T-cell (primary cell): ENCODE results near the gene CYP2C19. TPM values are rescaled to one million over a fixed set of nuclear protein-coding genes. Genes with fewer than 3 reads are reported as not detected.

ENCODE experiments used
- ATAC-seq, 4 experiments: fragments of 200-7000 bp in 3 of 4; fragments of 150-1000 bp in 1 of 4; cut with Tn5 transposase; replicated peaks in 1 of 4; 1 replicate in 3 of 4; 2 replicates in 1 of 4; pipeline ENCODE4 v1.10.0; 2021; ENCODE audit warnings: moderate library complexity in 3 of 4, mild to moderate bottlenecking in 2 of 4, moderate number of reproducible peaks in 1 of 4
- CTCF ChIA-PET, 2 donors: fragments of 300-600 bp; sonication (Branson Sonifier 250); formaldehyde crosslinking; loops; one replicate each; lab custom pipeline; 2022; ENCODE audit warnings: antibody characterized with exemption in 2 of 2; lab: Charles Lee
- POLR2A ChIA-PET, 2 donors: fragments of 300-600 bp; sonication (Branson Sonifier 250); formaldehyde crosslinking; loops; one replicate each; lab custom pipeline; 2022; ENCODE audit warnings: antibody characterized with exemption in 2 of 2; lab: Charles Lee
- DNase-seq, 35 experiments: peaks; one replicate each; pipeline versions ENCODE4 v3.0.0 to v3.0.0-alpha.2; 2013 to 2023
- H3K27ac ChIP-seq: one replicate; pipeline ENCODE4 v1.5.1; 2013; ENCODE audit warnings: low read length
- H3K27me3 ChIP-seq, 2 experiments: replicated peaks in 1 of 2; 1 replicate in 1 of 2; 2 replicates in 1 of 2; pipeline versions ENCODE4 v1.6.1 to v1.7.0; 2013; ENCODE audit warnings: low read length in 1 of 2, mixed read lengths in 1 of 2; ENCODE audit not compliant: control insufficient read depth in 2 of 2, insufficient read depth in 2 of 2; ENCODE audit errors: extremely low read depth in 1 of 2
- H3K36me3 ChIP-seq, 2 donors: 1 replicate in 1 of 2; 2 replicates in 1 of 2; pipeline versions ENCODE4 v1.6.1 to v1.7.0; 2013; ENCODE audit warnings: low read length in 1 of 2; ENCODE audit not compliant: control insufficient read depth in 2 of 2, insufficient read depth in 1 of 2; ENCODE audit errors: extremely low read depth in 1 of 2
- H3K4me1 ChIP-seq, 2 experiments: 1 replicate in 1 of 2; 2 replicates in 1 of 2; pipeline versions ENCODE4 v1.6.1 to v1.7.0; 2013; ENCODE audit warnings: low read length in 2 of 2, mixed read lengths in 1 of 2; ENCODE audit not compliant: insufficient read depth in 2 of 2, control insufficient read depth in 1 of 2; ENCODE audit errors: extremely low read depth in 1 of 2
- H3K4me3 ChIP-seq, 2 donors: 1 replicate in 1 of 2; 2 replicates in 1 of 2; pipeline versions ENCODE4 v1.5.1 to v1.7.0; 2013; ENCODE audit warnings: mild to moderate bottlenecking in 2 of 2, low read length in 1 of 2, moderate library complexity in 1 of 2; ENCODE audit not compliant: control insufficient read depth in 1 of 2; ENCODE audit errors: extremely low read depth in 1 of 2
- H3K9me3 ChIP-seq: 2 replicates; pipeline ENCODE4 v1.7.0; 2013
- H3K27ac Mint-ChIP-seq, 2 donors: one replicate each; pipeline ENCODE4 v1.8.0; 2020 to 2021; ENCODE audit warnings: mild to moderate bottlenecking in 2 of 2, mixed read lengths in 2 of 2
- H3K27me3 Mint-ChIP-seq, 2 donors: one replicate each; pipeline ENCODE4 v1.8.0; 2021 to 2022; ENCODE audit warnings: mixed read lengths in 2 of 2
- H3K36me3 Mint-ChIP-seq: one replicate; pipeline ENCODE4 v1.8.0; 2021; ENCODE audit warnings: mixed read lengths
- H3K4me1 Mint-ChIP-seq, 3 donors: one replicate each; pipeline ENCODE4 v1.8.0; 2020 to 2022; ENCODE audit warnings: mixed read lengths in 3 of 3, mild to moderate bottlenecking in 1 of 3
- H3K4me3 Mint-ChIP-seq, 3 donors: one replicate each; pipeline ENCODE4 v1.8.0; 2020 to 2022; ENCODE audit warnings: mild to moderate bottlenecking in 3 of 3, mixed read lengths in 3 of 3, moderate library complexity in 3 of 3
- H3K9me3 Mint-ChIP-seq, 3 donors: one replicate each; pipeline ENCODE4 v1.8.0; 2020 to 2022; ENCODE audit warnings: mixed read lengths in 3 of 3
- WGBS: methylation state at CpG from one replicate; pipeline ENCODE4 v1.1.5; 2013; ENCODE audit warnings: missing lambda C conversion rate; ENCODE audit not compliant: insufficient coverage; 5-methylcytosine and 5-hydroxymethylcytosine counted together
- total RNA-seq, 35 experiments: library from RNA in 6 of 35; stranded (reverse) in 6 of 35; fragments of 120-200 nt in 1 of 35; gene quantifications; one replicate each; pipeline versions ENCODE4 v1.2.1 to v1.2.4 and lab custom pipeline; 2013 to 2026

CYP2C19 gene
- total RNA-seq, 5 donors from 2014 or later (not counting 1 experiment from before 2014, with no cell fraction given), result not detected

- Mint-ChIP-seq H3K27ac (no peak overlapping the region), H3K36me3 (no peaks in the 10 kb centered on the region), H3K9me3 (peaks cover 3 to 10% (median 5%) of the 10 kb centered on the region in 3 donors), H3K27me3 (no peaks in the 10 kb centered on the region), H3K4me3 (no peak overlapping the region), H3K4me1 (no peaks in the 10 kb centered on the region)
- H3K4me1 ChIP-seq, result no peaks in the 10 kb centered on the region
- ChIA-PET CTCF (no interaction called here), POLR2A (no interaction called here)
- no peak overlapping the region for H3K27ac ChIP-seq
- DNase-seq (no peak), ATAC-seq (no peak)
- H3K27me3 ChIP-seq, result peaks cover 0 to 3% of the 10 kb centered on the region in 2 experiments
- H3K4me3 ChIP-seq, result no peak overlapping the region
- no peaks in the 10 kb centered on the region for H3K9me3 ChIP-seq
- WGBS, result 80% methylated on average over 1 of the region's 4 CpGs
- no peaks in the 10 kb centered on the region for H3K36me3 ChIP-seq
Measured at GRCh38 chr10:94858005-94858404, 95.5 kb downstream of the CYP2C19 start.

GRCh38 chr10:94859086-94859485 lies 96.6 kb downstream of the CYP2C19 start:
- H3K27ac Mint-ChIP-seq, result no peak overlapping the region
- H3K9me3 Mint-ChIP-seq, result peaks cover 10 to 14% (median 14%) of the 10 kb centered on the region in 3 donors
- peaks cover 0 to 3% of the 10 kb centered on the region in 2 experiments for H3K27me3 ChIP-seq
- no peaks in the 10 kb centered on the region for H3K4me1 ChIP-seq
- H3K4me3 ChIP-seq, result no peak overlapping the region
- H3K36me3 Mint-ChIP-seq, result no peaks in the 10 kb centered on the region
- H3K4me1 Mint-ChIP-seq, result no peaks in the 10 kb centered on the region
- no peak overlapping the region for H3K4me3 Mint-ChIP-seq
- no peak for ATAC-seq
- no peak overlapping the region for H3K27ac ChIP-seq
- no peaks in the 10 kb centered on the region for H3K36me3 ChIP-seq
- no peaks in the 10 kb centered on the region for H3K27me3 Mint-ChIP-seq
- H3K9me3 ChIP-seq, result no peaks in the 10 kb centered on the region
- no peak for DNase-seq
- POLR2A ChIA-PET, result no interaction called here
- CTCF ChIA-PET, result no interaction called here
- 67% methylated on average over 3 of the region's 3 CpGs for WGBS

GRCh38 chr10:94878649-94879048 lies 116.2 kb downstream of the CYP2C19 start:
- ChIA-PET POLR2A (no interaction called here), CTCF (no interaction called here)
- peaks cover 4 to 26% (median 14%) of the 10 kb centered on the region in 3 donors for H3K9me3 Mint-ChIP-seq
- Histone ChIP-seq H3K4me3 (no peak overlapping the region), H3K27ac (no peak overlapping the region), H3K9me3 (no peaks in the 10 kb centered on the region), H3K4me1 (no peaks in the 10 kb centered on the region), H3K36me3 (no peaks in the 10 kb centered on the region), H3K27me3 (peaks cover 0 to 2% of the 10 kb centered on the region in 2 experiments)
- no peak overlapping the region for H3K27ac Mint-ChIP-seq
- H3K4me1 Mint-ChIP-seq, result no peaks in the 10 kb centered on the region
- no CpG with 5 or more reads among the region's 1 CpG for WGBS
- no peaks in the 10 kb centered on the region for H3K27me3 Mint-ChIP-seq
- no peak overlapping the region for H3K4me3 Mint-ChIP-seq
- H3K36me3 Mint-ChIP-seq, result no peaks in the 10 kb centered on the region
- DNase-seq, result no peak
- no peak for ATAC-seq

GRCh38 chr10:94879214-94879613 lies 116.7 kb downstream of the CYP2C19 start:
- Histone ChIP-seq H3K36me3 (no peaks in the 10 kb centered on the region), H3K27me3 (peaks cover 0 to 2% of the 10 kb centered on the region in 2 experiments), H3K4me3 (no peak overlapping the region), H3K4me1 (no peaks in the 10 kb centered on the region), H3K27ac (no peak overlapping the region), H3K9me3 (no peaks in the 10 kb centered on the region)
- 75% methylated on average over 1 of the region's 1 CpG for WGBS
- H3K4me1 Mint-ChIP-seq, result no peaks in the 10 kb centered on the region
- ChIA-PET CTCF (no interaction called here), POLR2A (no interaction called here)
- no peaks in the 10 kb centered on the region for H3K36me3 Mint-ChIP-seq
- peaks cover 4 to 22% (median 14%) of the 10 kb centered on the region in 3 donors for H3K9me3 Mint-ChIP-seq
- ATAC-seq (no peak), DNase-seq (no peak)
- no peak overlapping the region for H3K4me3 Mint-ChIP-seq
- H3K27me3 Mint-ChIP-seq, result no peaks in the 10 kb centered on the region
- H3K27ac Mint-ChIP-seq, result no peak overlapping the region

- Histone ChIP-seq H3K27me3 (no peaks in the 10 kb centered on the region), H3K36me3 (no peaks in the 10 kb centered on the region), H3K4me1 (no peaks in the 10 kb centered on the region), H3K9me3 (no peaks in the 10 kb centered on the region), H3K4me3 (no peak overlapping the region), H3K27ac (no peak overlapping the region)
- Mint-ChIP-seq H3K4me3 (no peak overlapping the region), H3K36me3 (no peaks in the 10 kb centered on the region), H3K4me1 (no peaks in the 10 kb centered on the region), H3K27me3 (no peaks in the 10 kb centered on the region), H3K27ac (no peak overlapping the region), H3K9me3 (peaks cover 0 to 4% (median 2%) of the 10 kb centered on the region in 3 donors)
- no peak for DNase-seq
- ChIA-PET POLR2A (no interaction called here), CTCF (no interaction called here)
- no peak for ATAC-seq
- no CpG with 5 or more reads among the region's 3 CpGs for WGBS
Measured at GRCh38 chr10:94889123-94889522, 126.6 kb downstream of the CYP2C19 start.

GRCh38 chr10:94890264-94891022 lies 128.0 kb downstream of the CYP2C19 start:
- WGBS, result 86% methylated on average over 4 of the region's 4 CpGs
- no peak overlapping the region for H3K27ac Mint-ChIP-seq
- peaks cover 0 to 4% (median 2%) of the 10 kb centered on the region in 3 donors for H3K9me3 Mint-ChIP-seq
- Histone ChIP-seq H3K27ac (no peak overlapping the region), H3K4me3 (no peak overlapping the region), H3K4me1 (no peaks in the 10 kb centered on the region), H3K9me3 (no peaks in the 10 kb centered on the region), H3K27me3 (no peaks in the 10 kb centered on the region), H3K36me3 (no peaks in the 10 kb centered on the region)
- no peaks in the 10 kb centered on the region for H3K36me3 Mint-ChIP-seq
- no peaks in the 10 kb centered on the region for H3K4me1 Mint-ChIP-seq
- ChIA-PET POLR2A (no interaction called here), CTCF (no interaction called here)
- no peaks in the 10 kb centered on the region for H3K27me3 Mint-ChIP-seq
- DNase-seq, result no peak
- ATAC-seq, result no peak
- no peak overlapping the region for H3K4me3 Mint-ChIP-seq
